ENCODE data around the gene GLYR1.

GLYR1 gene

GRCh38 chr16:4869147-4869805 is 22.2 kb upstream of the GLYR1 start:
- H3K27ac ChIP-seq = peak overlapping the region; percentile 81
- H3K9me3 ChIP-seq = no peaks in the 10 kb centered on the region
- no peaks in the 10 kb centered on the region for H3K27me3 ChIP-seq
- peaks cover 78% of the 10 kb centered on the region for H3K36me3 ChIP-seq
- no peak overlapping the region for H3K4me3 ChIP-seq (ENCODE audit: low read depth in 1 of 2, low read length in 1 of 2)
- H3K4me1 ChIP-seq (ENCODE audit: control insufficient read depth in 1 of 2, insufficient read depth in 1 of 2, low read depth in 1 of 2, low read length in 1 of 2) = peaks cover 54 to 62% of the 10 kb centered on the region in 2 experiments
- no peak for TF ChIP-seq CTCF (IDR thresholded peaks at IDR 0.05)

- no peaks in the 10 kb centered on the region for H3K9me3 ChIP-seq
- peaks cover 61 to 70% of the 10 kb centered on the region in 2 experiments for H3K4me1 ChIP-seq (ENCODE audit: control insufficient read depth in 1 of 2, insufficient read depth in 1 of 2, low read depth in 1 of 2, low read length in 1 of 2)
- peaks cover 70% of the 10 kb centered on the region for H3K36me3 ChIP-seq
- H3K27me3 ChIP-seq = no peaks in the 10 kb centered on the region
- no peak for TF ChIP-seq CTCF (IDR thresholded peaks at IDR 0.05)
- H3K27ac ChIP-seq = peak overlapping the region; percentile 81
- H3K4me3 ChIP-seq (ENCODE audit: low read depth in 1 of 2, low read length in 1 of 2) = no peak overlapping the region
Observed at GRCh38 chr16:4868535-4868934, 21.4 kb upstream of the GLYR1 start.

GRCh38 chr16:4868026-4868425 is 20.9 kb upstream of the GLYR1 start:
- H3K27ac ChIP-seq = peak overlapping the region; percentile 81
- no peaks in the 10 kb centered on the region for H3K27me3 ChIP-seq
- H3K4me3 ChIP-seq (ENCODE audit: low read depth in 1 of 2, low read length in 1 of 2) = no peak overlapping the region
- peaks cover 66 to 75% of the 10 kb centered on the region in 2 experiments for H3K4me1 ChIP-seq (ENCODE audit: control insufficient read depth in 1 of 2, insufficient read depth in 1 of 2, low read depth in 1 of 2, low read length in 1 of 2)
- no peaks in the 10 kb centered on the region for H3K9me3 ChIP-seq
- peaks cover 65% of the 10 kb centered on the region for H3K36me3 ChIP-seq
- TF ChIP-seq CTCF (IDR thresholded peaks at IDR 0.05) = no peak

- Histone ChIP-seq H3K4me1 (ENCODE audit: control insufficient read depth in 1 of 2, insufficient read depth in 1 of 2, low read depth in 1 of 2, low read length in 1 of 2) (peaks cover 80 to 85% of the 10 kb centered on the region in 2 experiments), H3K9me3 (no peaks in the 10 kb centered on the region), H3K36me3 (peaks cover 64% of the 10 kb centered on the region), H3K4me3 (ENCODE audit: low read depth in 1 of 2, low read length in 1 of 2) (no peak overlapping the region), H3K27ac (peak overlapping the region; percentile 81), H3K27me3 (no peaks in the 10 kb centered on the region)
- no peak for TF ChIP-seq CTCF (IDR thresholded peaks at IDR 0.05)
Observed at GRCh38 chr16:4866586-4866985, 19.5 kb upstream of the GLYR1 start.

- no peaks in the 10 kb centered on the region for H3K27me3 ChIP-seq
- peak overlapping the region; percentile 95 for H3K27ac ChIP-seq
- H3K4me1 ChIP-seq (ENCODE audit: control insufficient read depth in 1 of 2, insufficient read depth in 1 of 2, low read depth in 1 of 2, low read length in 1 of 2) = peaks cover 93 to 95% of the 10 kb centered on the region in 2 experiments
- H3K36me3 ChIP-seq = peaks cover 64% of the 10 kb centered on the region
- no peak for TF ChIP-seq CTCF (IDR thresholded peaks at IDR 0.05)
- H3K9me3 ChIP-seq = no peaks in the 10 kb centered on the region
- peak overlapping the region in 1 of 2 experiments; percentile 49 for H3K4me3 ChIP-seq (ENCODE audit: low read depth in 1 of 2, low read length in 1 of 2)
Observed at GRCh38 chr16:4865231-4865860, 18.3 kb upstream of the GLYR1 start.
